Kidney (tissue), 14 donors: ENCODE measurements around the gene AMPD1. TPM values are rescaled to one million over a fixed set of nuclear protein-coding genes. Genes with fewer than 3 reads are reported as not detected.

Source experiments
- DNase-seq, 5 donors: peaks; one replicate each; pipeline ENCODE4 v3.0.0-alpha.2; 2013 to 2020
- FAIRE-seq: peaks from 2 replicates; lab custom pipeline; 2012; peaks lifted over from hg19 to GRCh38; lab: Jason Lieb, UNC
- H3K27ac ChIP-seq, 2 donors: one replicate each; pipeline ENCODE4 v1.7.0; 2013; ENCODE audit warnings: low read depth in 2 of 2, low read length in 2 of 2, inconsistent platforms in 1 of 2
- H3K27me3 ChIP-seq: one replicate; pipeline ENCODE4 v1.7.1; 2013; ENCODE audit warnings: low read length, inconsistent platforms; ENCODE audit not compliant: control insufficient read depth, insufficient read depth
- H3K36me3 ChIP-seq, 3 donors: one replicate each; pipeline versions ENCODE4 v1.7.0 to v1.7.1; 2013; ENCODE audit warnings: low read length in 3 of 3, control low read depth in 1 of 3, inconsistent platforms in 1 of 3; ENCODE audit not compliant: insufficient read depth in 3 of 3, control insufficient read depth in 2 of 3
- H3K4me1 ChIP-seq, 3 donors: one replicate each; pipeline versions ENCODE4 v1.7.0 to v1.7.1; 2013; ENCODE audit warnings: low read length in 3 of 3, inconsistent platforms in 1 of 3, low read depth in 1 of 3; ENCODE audit not compliant: control insufficient read depth in 2 of 3, insufficient read depth in 2 of 3
- H3K4me3 ChIP-seq, 3 donors: one replicate each; pipeline versions ENCODE4 v1.7.0 to v1.8.1; 2013; ENCODE audit warnings: low read length in 3 of 3, control low read depth in 1 of 3, inconsistent platforms in 1 of 3
- H3K9ac ChIP-seq, 3 donors: one replicate each; pipeline versions ENCODE4 v1.7.0 to v1.7.1; 2013; ENCODE audit warnings: low read length in 3 of 3, control low read depth in 1 of 3, inconsistent platforms in 1 of 3
- H3K9me3 ChIP-seq, 3 donors: one replicate each; pipeline versions ENCODE4 v1.7.0 to v1.7.1; 2013; ENCODE audit warnings: low read length in 3 of 3, control low read depth in 1 of 3, inconsistent platforms in 1 of 3; ENCODE audit not compliant: control insufficient read depth in 2 of 3, insufficient read depth in 1 of 3
- CTCF ChIP-seq: IDR thresholded peaks from 3 replicates; pipeline ENCODE4 v1.5.1; 2012; ENCODE audit warnings: mild to moderate bottlenecking, moderate library complexity, borderline replicate concordance; ENCODE audit not compliant: insufficient read depth; ENCODE audit errors: extremely low read depth
- intact Hi-C: fragments of 100-400 bp; cut with DNase I; formaldehyde crosslinking; loops from one replicate; pipeline ENCODE4 v1.11.1; 2022
- polyA plus RNA-seq: library from polyadenylated mRNA; stranded (reverse); fragments of 350-450 nt; fragmentation: Illumina TruSeq; extraction: RNeasy Lipid Tissue Mini Kit (QIAGEN cat#74804); gene quantifications from one replicate; pipeline ENCODE4 v1.2.3, GENCODE V29; 2014; ENCODE audit warnings: low read depth, low replicate concordance; ENCODE audit not compliant: insufficient read depth
- total RNA-seq: library from RNA; stranded (reverse); fragmentation: NEBNext Ultra II Directional; extraction: Animal tissue kit (Norgen Biotek cat#: 25700); gene quantifications from one replicate; pipeline ENCODE4 v1.2.1, GENCODE V29; 2021
- donor health status: control.
- donor health status: control.
- donor health status: control.
- donor health status: control.
- donor health status: control.
- donor health status: DM: yes; HTN: yes; CAD: no.
- donor health status: Normal renal cell carcinoma (clear cell type).

Gene AMPD1
- total and polyA plus RNA-seq, 2 donors from 2014 or later, result 1.5 TPM; not detected in 1

GRCh38 chr1:114692947-114693346 is 2.4 kb downstream of the AMPD1 start:
- H3K9me3 ChIP-seq, result no peaks in the 10 kb centered on the region
- no peaks in the 10 kb centered on the region for H3K36me3 ChIP-seq
- DNase-seq, result no peak
- no peaks in the 10 kb centered on the region for H3K27me3 ChIP-seq
- no peak overlapping the region for H3K27ac ChIP-seq
- no peak overlapping the region for H3K4me3 ChIP-seq
- H3K4me1 ChIP-seq, result no peaks in the 10 kb centered on the region
- intact Hi-C loops, result no loop called here
- H3K9ac ChIP-seq, result no peak overlapping the region
- TF ChIP-seq CTCF, result no peak
- no peak for FAIRE-seq

GRCh38 chr1:114691061-114691460 is 4.3 kb downstream of the AMPD1 start:
- DNase-seq (no peak), FAIRE-seq (no peak)
- no peak for TF ChIP-seq CTCF
- H3K27me3 ChIP-seq, result no peaks in the 10 kb centered on the region
- no peaks in the 10 kb centered on the region for H3K9me3 ChIP-seq
- H3K36me3 ChIP-seq, result no peaks in the 10 kb centered on the region
- no peak overlapping the region for H3K4me3 ChIP-seq
- no peak overlapping the region for H3K27ac ChIP-seq
- no peak overlapping the region for H3K9ac ChIP-seq
- intact Hi-C loops, result no loop called here
- no peaks in the 10 kb centered on the region for H3K4me1 ChIP-seq

- FAIRE-seq, result no peak
- Histone ChIP-seq H3K27ac (no peak overlapping the region), H3K4me3 (no peak overlapping the region), H3K4me1 (no peaks in the 10 kb centered on the region), H3K36me3 (no peaks in the 10 kb centered on the region), H3K9me3 (no peaks in the 10 kb centered on the region), H3K27me3 (no peaks in the 10 kb centered on the region), H3K9ac (no peak overlapping the region)
- no peak for DNase-seq
- intact Hi-C loops, result no loop called here
- TF ChIP-seq CTCF, result no peak
Measured at GRCh38 chr1:114690148-114690547, 5.2 kb downstream of the AMPD1 start.

- no peaks in the 10 kb centered on the region for H3K27me3 ChIP-seq
- no peaks in the 10 kb centered on the region for H3K36me3 ChIP-seq
- TF ChIP-seq CTCF, result no peak
- H3K4me3 ChIP-seq, result no peak overlapping the region
- DNase-seq (no peak), FAIRE-seq (no peak)
- no peak overlapping the region for H3K9ac ChIP-seq
- H3K4me1 ChIP-seq, result no peaks in the 10 kb centered on the region
- H3K9me3 ChIP-seq, result no peaks in the 10 kb centered on the region
- no peak overlapping the region for H3K27ac ChIP-seq
- intact Hi-C loops, result no loop called here
Measured at GRCh38 chr1:114688526-114688925, 6.8 kb downstream of the AMPD1 start.
